ENCODE results near the gene DOP1B.

Gene DOP1B

DNA sequence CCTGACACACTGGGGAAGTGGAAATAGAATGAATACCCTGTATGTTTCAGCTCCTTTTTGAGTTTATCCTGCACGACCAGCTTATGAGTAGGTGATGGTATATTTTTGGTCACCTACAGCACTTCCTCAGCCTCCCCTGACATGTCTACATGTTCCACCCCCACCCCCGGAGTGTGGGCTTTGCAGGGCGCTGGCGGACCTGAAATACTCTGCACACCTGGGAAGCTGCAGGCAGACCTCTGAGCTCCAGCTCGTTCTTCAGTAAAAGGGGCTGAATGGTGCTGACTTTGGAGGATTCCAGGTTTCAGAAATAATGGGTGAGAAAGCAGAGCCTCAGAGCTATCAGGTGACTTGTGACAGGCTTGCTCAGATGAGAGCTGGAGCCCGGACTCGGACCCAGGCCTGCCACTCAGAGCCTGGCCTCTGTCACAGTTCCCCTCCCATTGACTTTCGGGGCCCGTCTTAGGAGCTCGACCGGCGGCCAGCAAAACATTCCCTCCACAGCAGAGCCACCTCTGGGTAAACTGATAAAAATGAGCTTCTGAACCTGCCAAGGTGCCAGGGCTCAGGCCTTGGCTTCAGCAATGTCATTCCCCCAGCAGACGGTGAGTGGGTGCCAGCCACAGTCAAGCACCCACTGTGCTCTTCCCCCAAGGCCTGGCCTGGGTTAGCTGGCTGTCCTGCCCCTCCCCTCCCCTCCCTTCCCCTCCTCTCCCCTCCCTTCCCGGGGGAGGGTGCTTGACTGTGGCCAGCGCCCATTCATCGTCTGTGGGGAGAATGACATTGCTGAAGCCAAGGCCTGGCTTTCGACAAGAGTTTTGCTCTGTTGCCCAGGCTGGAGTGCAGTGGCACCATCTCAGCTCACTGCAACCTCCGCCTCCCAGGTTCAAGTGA is 30.1 kb downstream of the DOP1B start:
- Histone ChIP-seq H4K20me1 (ENCODE audit: insufficient read depth, low read length, poor library complexity, severe bottlenecking) (no peaks in the 10 kb centered on the region), H3F3A (ENCODE audit: low read depth) (no peaks in the 10 kb centered on the region), H3K4me3 (ENCODE audit: low read length, poor library complexity, severe bottlenecking) (no peak overlapping the region), H3K79me2 (ENCODE audit: insufficient read depth, low read length) (no peaks in the 10 kb centered on the region), H2AFZ (ENCODE audit: low read length) (no peak overlapping the region), H3K4me1 (ENCODE audit: insufficient read depth, low read length, poor library complexity, severe bottlenecking) (no peaks in the 10 kb centered on the region), H3K9me3 (ENCODE audit: insufficient read depth, low read depth, low read length) (no peaks in the 10 kb centered on the region), H3K36me3 (ENCODE audit: insufficient read depth, low read length) (no peaks in the 10 kb centered on the region), H3K9ac (ENCODE audit: low read depth, low read length, poor library complexity, severe bottlenecking) (no peak overlapping the region), H3K4me2 (ENCODE audit: low read depth, low read length, poor library complexity, severe bottlenecking) (no peak overlapping the region), H3K27me3 (ENCODE audit: insufficient read depth, low read length, poor library complexity, severe bottlenecking) (no peaks in the 10 kb centered on the region), H3K9me2 (replicated peaks; ENCODE audit: low read depth, low read length) (no peaks in the 10 kb centered on the region)
- TF ChIP-seq CTCF (conservative IDR thresholded peaks at IDR 0.05; ENCODE audit: low read length) (no peak), EZH2phosphoT487 (IDR thresholded peaks at IDR 0.05; ENCODE audit: borderline replicate concordance) (no peak)

DNA sequence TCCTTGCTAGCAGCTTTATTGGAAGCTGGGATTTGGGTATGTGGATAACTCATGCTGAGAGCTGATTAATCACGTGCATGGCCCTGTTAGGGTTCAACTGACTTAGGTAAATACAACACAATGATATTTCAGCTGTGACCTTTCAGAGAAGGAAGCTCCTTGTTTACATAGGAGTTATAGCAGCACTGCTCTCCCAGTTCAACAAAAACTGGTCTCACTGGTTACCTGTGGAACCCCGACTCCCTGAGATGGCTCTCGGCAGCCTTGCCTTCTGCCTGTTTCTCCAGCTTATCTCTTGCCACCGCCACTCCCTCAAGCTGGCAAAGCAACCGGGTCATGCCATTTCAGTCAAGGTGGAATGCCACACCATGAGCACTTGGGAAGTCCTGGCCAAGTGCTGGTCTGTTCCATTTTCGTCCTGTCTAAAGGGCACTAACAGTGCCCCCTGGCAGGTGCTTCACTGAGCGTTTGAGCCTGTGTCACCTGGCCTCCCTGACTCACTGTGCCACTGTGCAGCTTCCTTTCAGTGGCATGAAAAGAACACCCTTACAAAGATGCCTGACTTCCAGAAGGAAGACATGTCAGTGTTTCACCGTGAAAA is 31.6 kb downstream of the DOP1B start:
- no peak for TF ChIP-seq CTCF (conservative IDR thresholded peaks at IDR 0.05; ENCODE audit: low read length)
- Histone ChIP-seq H3K36me3 (ENCODE audit: insufficient read depth, low read length) (no peaks in the 10 kb centered on the region), H3F3A (ENCODE audit: low read depth) (no peaks in the 10 kb centered on the region), H3K9me2 (replicated peaks; ENCODE audit: low read depth, low read length) (no peaks in the 10 kb centered on the region), H4K20me1 (ENCODE audit: insufficient read depth, low read length, poor library complexity, severe bottlenecking) (no peaks in the 10 kb centered on the region), H3K9me3 (ENCODE audit: insufficient read depth, low read depth, low read length) (no peaks in the 10 kb centered on the region), H3K4me2 (ENCODE audit: low read depth, low read length, poor library complexity, severe bottlenecking) (no peak overlapping the region), H2AFZ (ENCODE audit: low read length) (no peak overlapping the region), H3K79me2 (ENCODE audit: insufficient read depth, low read length) (no peaks in the 10 kb centered on the region), H3K4me1 (ENCODE audit: insufficient read depth, low read length, poor library complexity, severe bottlenecking) (no peaks in the 10 kb centered on the region), H3K9ac (ENCODE audit: low read depth, low read length, poor library complexity, severe bottlenecking) (no peak overlapping the region), H3K27me3 (ENCODE audit: insufficient read depth, low read length, poor library complexity, severe bottlenecking) (no peaks in the 10 kb centered on the region), H3K4me3 (ENCODE audit: low read length, poor library complexity, severe bottlenecking) (no peak overlapping the region)

GRCh38 chr21:36188937-36189336 is 32.3 kb downstream of the DOP1B start:
- no peaks in the 10 kb centered on the region for H4K20me1 ChIP-seq (ENCODE audit: insufficient read depth, low read length, poor library complexity, severe bottlenecking)
- no peaks in the 10 kb centered on the region for H3K27me3 ChIP-seq (ENCODE audit: insufficient read depth, low read length, poor library complexity, severe bottlenecking)
- no peak overlapping the region for H3K4me3 ChIP-seq (ENCODE audit: low read length, poor library complexity, severe bottlenecking)
- no peaks in the 10 kb centered on the region for H3K9me3 ChIP-seq (ENCODE audit: insufficient read depth, low read depth, low read length)
- H2AFZ ChIP-seq (ENCODE audit: low read length): no peak overlapping the region
- no peaks in the 10 kb centered on the region for H3F3A ChIP-seq (ENCODE audit: low read depth)
- H3K4me2 ChIP-seq (ENCODE audit: low read depth, low read length, poor library complexity, severe bottlenecking): no peak overlapping the region
- no peak for TF ChIP-seq CTCF (conservative IDR thresholded peaks at IDR 0.05; ENCODE audit: low read length)
- TF ChIP-seq EZH2phosphoT487 (IDR thresholded peaks at IDR 0.05; ENCODE audit: borderline replicate concordance): no peak
- H3K79me2 ChIP-seq (ENCODE audit: insufficient read depth, low read length): no peaks in the 10 kb centered on the region
- no peaks in the 10 kb centered on the region for H3K4me1 ChIP-seq (ENCODE audit: insufficient read depth, low read length, poor library complexity, severe bottlenecking)
- no peaks in the 10 kb centered on the region for H3K9me2 ChIP-seq (replicated peaks; ENCODE audit: low read depth, low read length)
- no peaks in the 10 kb centered on the region for H3K36me3 ChIP-seq (ENCODE audit: insufficient read depth, low read length)
- no peak overlapping the region for H3K9ac ChIP-seq (ENCODE audit: low read depth, low read length, poor library complexity, severe bottlenecking)

All from Loucy (cell line).